ENCODE results near the gene PYDC1.
A peak's percentile ranks its signal among the peaks of the same experiment; 100 is the strongest.
"Not testable (repeated sequence)": the region's sequence is repeated elsewhere in the genome, so short reads cannot be mapped to it uniquely, and the experiment has no call there.

Gene PYDC1

DNA sequence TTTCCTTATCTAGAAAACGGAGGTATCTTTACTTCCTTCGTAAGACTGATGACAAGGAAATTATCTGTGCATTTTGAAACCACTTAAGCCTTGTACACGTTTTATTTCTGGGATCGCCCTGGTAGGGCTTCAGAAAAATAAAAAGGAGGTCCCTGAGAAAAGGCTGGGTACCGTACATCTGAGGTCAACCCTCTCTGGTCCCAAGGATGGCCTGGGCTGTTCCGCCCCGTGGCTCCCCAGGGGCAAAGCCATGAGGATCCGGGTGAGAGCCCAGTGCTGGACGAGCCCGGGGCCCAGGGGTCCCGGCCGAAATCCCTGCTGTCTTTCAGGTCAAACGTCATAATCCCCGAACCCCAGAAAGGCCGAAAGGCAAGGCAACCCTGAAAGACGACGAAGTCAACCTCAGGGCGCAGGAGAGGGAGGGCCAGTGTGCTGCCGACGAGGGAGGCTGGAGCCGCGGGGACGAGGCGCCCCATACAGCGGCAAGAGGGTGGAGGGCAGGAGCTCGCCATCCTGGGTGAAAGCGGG is 37.7 kb downstream of the PYDC1 start:
- Histone ChIP-seq H3K36me3 (ENCODE audit: low read depth) (peaks cover 36% of the 10 kb centered on the region), H3K4me1 (ENCODE audit: insufficient read depth, poor library complexity, severe bottlenecking) (no peaks in the 10 kb centered on the region), H3K27me3 (ENCODE audit: insufficient read depth, poor library complexity, severe bottlenecking) (no peaks in the 10 kb centered on the region), H3K27ac (ENCODE audit: poor library complexity, severe bottlenecking) (peak overlapping the region; percentile 77), H3K9me3 (ENCODE audit: severe bottlenecking) (no peaks in the 10 kb centered on the region), H3K4me3 (ENCODE audit: severe bottlenecking) (peak overlapping the region; percentile 81)
- DNase-seq (ENCODE audit: low spot score) = no peak
- TF ChIP-seq, protein P1, sequence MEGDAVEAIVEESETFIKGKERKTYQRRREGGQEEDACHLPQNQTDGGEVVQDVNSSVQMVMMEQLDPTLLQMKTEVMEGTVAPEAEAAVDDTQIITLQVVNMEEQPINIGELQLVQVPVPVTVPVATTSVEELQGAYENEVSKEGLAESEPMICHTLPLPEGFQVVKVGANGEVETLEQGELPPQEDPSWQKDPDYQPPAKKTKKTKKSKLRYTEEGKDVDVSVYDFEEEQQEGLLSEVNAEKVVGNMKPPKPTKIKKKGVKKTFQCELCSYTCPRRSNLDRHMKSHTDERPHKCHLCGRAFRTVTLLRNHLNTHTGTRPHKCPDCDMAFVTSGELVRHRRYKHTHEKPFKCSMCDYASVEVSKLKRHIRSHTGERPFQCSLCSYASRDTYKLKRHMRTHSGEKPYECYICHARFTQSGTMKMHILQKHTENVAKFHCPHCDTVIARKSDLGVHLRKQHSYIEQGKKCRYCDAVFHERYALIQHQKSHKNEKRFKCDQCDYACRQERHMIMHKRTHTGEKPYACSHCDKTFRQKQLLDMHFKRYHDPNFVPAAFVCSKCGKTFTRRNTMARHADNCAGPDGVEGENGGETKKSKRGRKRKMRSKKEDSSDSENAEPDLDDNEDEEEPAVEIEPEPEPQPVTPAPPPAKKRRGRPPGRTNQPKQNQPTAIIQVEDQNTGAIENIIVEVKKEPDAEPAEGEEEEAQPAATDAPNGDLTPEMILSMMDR (IDR thresholded peaks at IDR 0.05; ENCODE audit: poor library complexity, severe bottlenecking) = no peak
- peak; percentile 1; the same call in 1 of the 3 replicates for ATAC-seq (ENCODE audit: low read depth)

DNA sequence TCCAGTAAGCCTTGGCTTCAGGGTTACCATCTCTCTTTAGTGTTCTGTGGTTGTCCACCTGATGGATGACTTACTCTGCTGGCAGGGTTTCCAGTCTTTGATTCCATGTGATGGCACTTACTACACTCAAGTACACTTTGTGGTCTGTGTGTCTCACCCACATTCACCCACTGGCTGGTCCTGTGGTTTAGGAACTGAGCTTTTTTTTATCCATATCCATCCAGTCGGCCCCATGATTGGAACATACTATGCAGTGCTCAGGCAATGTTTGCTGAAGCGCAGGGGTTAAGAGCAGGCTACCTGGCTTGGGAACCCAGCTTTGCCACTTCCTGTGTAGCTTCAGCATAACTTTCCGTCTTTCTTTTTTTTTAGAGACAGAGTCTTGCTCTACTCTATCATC is 39.8 kb downstream of the PYDC1 start:
- Histone ChIP-seq H3K27me3 (ENCODE audit: insufficient read depth, poor library complexity, severe bottlenecking) (no peaks in the 10 kb centered on the region), H3K4me1 (ENCODE audit: insufficient read depth, poor library complexity, severe bottlenecking) (no peaks in the 10 kb centered on the region), H3K9me3 (ENCODE audit: severe bottlenecking) (no peaks in the 10 kb centered on the region), H3K36me3 (ENCODE audit: low read depth) (peaks cover 15% of the 10 kb centered on the region), H3K4me3 (ENCODE audit: severe bottlenecking) (no peak overlapping the region), H3K27ac (ENCODE audit: poor library complexity, severe bottlenecking) (no peak overlapping the region)
- TF ChIP-seq, protein P1 (IDR thresholded peaks at IDR 0.05; ENCODE audit: poor library complexity, severe bottlenecking) = no peak
- DNase-seq (ENCODE audit: low spot score) = no peak
- ATAC-seq (ENCODE audit: low read depth) = no peak

DNA sequence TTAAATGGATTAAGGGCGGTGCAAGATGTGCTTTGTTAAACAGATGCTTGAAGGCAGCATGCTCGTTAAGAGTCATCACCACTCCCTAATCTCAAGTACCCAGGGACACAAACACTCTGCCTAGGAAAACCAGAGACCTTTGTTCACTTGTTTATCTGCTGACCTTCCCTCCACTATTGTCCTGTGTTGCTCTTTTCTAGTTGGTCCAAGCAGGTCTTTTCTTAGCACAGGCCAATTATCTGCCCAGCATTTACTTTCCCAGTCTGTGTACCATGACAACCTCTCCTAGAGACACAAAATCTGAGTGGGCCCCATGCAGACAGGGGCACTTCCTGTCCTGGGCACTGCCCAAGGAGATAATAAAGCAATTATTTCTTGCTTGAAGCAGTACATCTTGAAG is 46.9 kb downstream of the PYDC1 start:
- not testable (repeated sequence) for H3K27me3 ChIP-seq (ENCODE audit: insufficient read depth, poor library complexity, severe bottlenecking); H3K4me3 ChIP-seq (ENCODE audit: severe bottlenecking); H3K9me3 ChIP-seq (ENCODE audit: severe bottlenecking); DNase-seq (ENCODE audit: low spot score); H3K27ac ChIP-seq (ENCODE audit: poor library complexity, severe bottlenecking); ATAC-seq (ENCODE audit: low read depth); H3K36me3 ChIP-seq (ENCODE audit: low read depth); H3K4me1 ChIP-seq (ENCODE audit: insufficient read depth, poor library complexity, severe bottlenecking)

DNA sequence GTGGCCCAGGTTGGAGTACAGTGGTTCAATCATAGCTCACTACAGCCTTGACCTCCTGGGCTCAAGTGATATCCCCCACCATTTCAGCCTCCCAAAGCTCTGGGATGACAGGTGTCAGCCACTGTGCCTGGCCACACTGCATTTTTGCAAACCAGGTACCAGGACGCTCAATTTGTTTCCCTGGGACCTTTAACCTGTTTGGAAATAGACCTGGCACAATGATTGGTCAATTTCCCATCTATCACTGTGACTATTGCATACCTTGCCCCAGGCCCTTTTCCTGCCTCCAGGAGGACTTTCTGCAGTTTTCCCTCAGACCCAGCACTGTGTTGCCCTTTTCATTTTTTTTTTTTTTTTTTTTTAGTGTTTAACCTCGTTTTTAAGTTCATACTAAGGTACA is 48.1 kb downstream of the PYDC1 start:
- H3K4me3 ChIP-seq (ENCODE audit: severe bottlenecking) = no peak overlapping the region
- H3K36me3 ChIP-seq (ENCODE audit: low read depth) = no peaks in the 10 kb centered on the region
- H3K27me3 ChIP-seq (ENCODE audit: insufficient read depth, poor library complexity, severe bottlenecking) = no peaks in the 10 kb centered on the region
- no peaks in the 10 kb centered on the region for H3K4me1 ChIP-seq (ENCODE audit: insufficient read depth, poor library complexity, severe bottlenecking)
- peak; percentile 64; the same call in 2 of the 3 replicates for ATAC-seq (ENCODE audit: low read depth)
- H3K27ac ChIP-seq (ENCODE audit: poor library complexity, severe bottlenecking) = no peak overlapping the region
- TF ChIP-seq, protein P1 (IDR thresholded peaks at IDR 0.05; ENCODE audit: poor library complexity, severe bottlenecking) = no peak
- no peak for DNase-seq (ENCODE audit: low spot score)
- no peaks in the 10 kb centered on the region for H3K9me3 ChIP-seq (ENCODE audit: severe bottlenecking)

DNA sequence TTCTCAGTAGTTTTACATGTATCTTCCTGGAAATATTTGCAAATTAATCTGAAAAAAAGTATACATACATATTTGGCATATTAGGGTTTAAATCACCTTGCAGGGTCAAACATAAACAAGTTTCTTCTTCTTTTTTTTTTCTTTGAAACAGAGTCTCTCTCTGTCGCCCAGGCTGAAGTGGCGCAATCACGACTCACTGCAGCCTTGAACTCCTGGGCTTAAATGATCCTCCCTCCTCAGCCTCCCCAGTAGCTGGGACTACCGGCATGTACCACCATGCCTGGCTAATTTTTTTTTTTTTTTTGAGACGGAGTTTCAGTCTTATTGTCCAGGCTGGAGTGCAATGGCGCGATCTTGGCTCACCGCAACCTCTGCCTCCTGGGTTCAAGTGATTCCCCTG is 49.6 kb downstream of the PYDC1 start:
- Histone ChIP-seq H3K27me3 (ENCODE audit: insufficient read depth, poor library complexity, severe bottlenecking) (no peaks in the 10 kb centered on the region), H3K9me3 (ENCODE audit: severe bottlenecking) (no peaks in the 10 kb centered on the region), H3K4me1 (ENCODE audit: insufficient read depth, poor library complexity, severe bottlenecking) (no peaks in the 10 kb centered on the region), H3K36me3 (ENCODE audit: low read depth) (no peaks in the 10 kb centered on the region), H3K4me3 (ENCODE audit: severe bottlenecking) (no peak overlapping the region), H3K27ac (ENCODE audit: poor library complexity, severe bottlenecking) (no peak overlapping the region)
- TF ChIP-seq, protein P1 (IDR thresholded peaks at IDR 0.05; ENCODE audit: poor library complexity, severe bottlenecking) = no peak
- ATAC-seq (ENCODE audit: low read depth) (no peak), DNase-seq (ENCODE audit: low spot score) (no peak)

Measured in RWPE2 (cell line).